Activated CD8-positive, alpha-beta memory T cell treated with anti-CD3 and anti-CD28 coated beads, Interleukin-2, amount 50 U/mL, for 48 hours (primary cell): Measurements from ENCODE around the gene CAPG.
A peak's percentile ranks its signal among the peaks of the same experiment; 100 is the strongest.
"Not testable (repeated sequence)": the region's sequence is repeated elsewhere in the genome, so short reads cannot be mapped to it uniquely, and the experiment has no call there.

Source experiments
- DNase-seq: peaks from one replicate; pipeline ENCODE4 v3.0.0-alpha.2; 2020

Gene CAPG

GRCh38 chr2:85419009-85419675 lies 9.0 kb upstream of the CAPG start:
- DNase-seq, result no peak

GRCh38 chr2:85418132-85419008 lies 8.2 kb upstream of the CAPG start, which contains the start of gene SH2D6:
Gene SH2D6 (plus strand): TSS chr2:85418714. CDS start chr2:85429466, 10,752 bp downstream.
- peak; percentile 92 for DNase-seq

- no peak for DNase-seq
These were observed 5.9 kb upstream of the CAPG start for GRCh38 chr2:85415980-85416650.

- DNase-seq, result no peak
These were observed 4.8 kb upstream of the CAPG start for GRCh38 chr2:85414761-85415553.

GRCh38 chr2:85414421-85414759 lies 4.2 kb upstream of the CAPG start:
- not testable (repeated sequence) for DNase-seq

- peak; percentile 80 for DNase-seq
These were observed 3.6 kb upstream of the CAPG start for GRCh38 chr2:85413592-85414420.

- DNase-seq, result no peak
These were observed 1.2 kb upstream of the CAPG start for GRCh38 chr2:85411405-85411748.

GRCh38 chr2:85410584-85411404 lies 628 bp upstream of the CAPG start:
- DNase-seq, result no peak

GRCh38 chr2:85405201-85406059 lies 4.7 kb downstream of the CAPG start:
- DNase-seq, result peak; percentile 76

- no peak for DNase-seq
These were observed 8.3 kb downstream of the CAPG start for GRCh38 chr2:85401844-85402243.

- no peak for DNase-seq
These were observed 8.7 kb downstream of the CAPG start for GRCh38 chr2:85401464-85401805.

- no peak for DNase-seq
These were observed 9.4 kb downstream of the CAPG start for GRCh38 chr2:85400541-85401463.

- no peak for DNase-seq
These were observed 10.1 kb downstream of the CAPG start for GRCh38 chr2:85400023-85400422.

GRCh38 chr2:85399183-85399455 lies 11.0 kb downstream of the CAPG start:
- DNase-seq, result no peak

GRCh38 chr2:85398426-85399182 lies 11.6 kb downstream of the CAPG start:
- no peak for DNase-seq

GRCh38 chr2:85397925-85398331 lies 12.2 kb downstream of the CAPG start:
- DNase-seq, result no peak

- DNase-seq, result no peak
These were observed 13.4 kb downstream of the CAPG start for GRCh38 chr2:85396531-85397470.
